OCI-LY1 (cell line): Measurements from ENCODE around the gene CCL11.

Experiments used
- EZH2 ChIP-seq: fragments of 200-600 bp; sonication (generic), shearing (Covaris generic); IDR thresholded peaks from 2 replicates; pipeline ENCODE4 v1.8.0; 2017; ENCODE audit warnings: borderline replicate concordance, mixed run types, mild to moderate bottlenecking, antibody characterized with exemption, low read length, moderate library complexity, mixed read lengths
- TF ChIP-seq, protein P1 (sequence below): fragments of 200-600 bp; sonication (generic), shearing (Covaris generic); IDR thresholded peaks from 2 replicates; pipeline ENCODE4 v1.5.1; 2017; ENCODE audit warnings: mild to moderate bottlenecking, antibody characterized with exemption, low read length, moderate library complexity, mixed read lengths

DNA sequence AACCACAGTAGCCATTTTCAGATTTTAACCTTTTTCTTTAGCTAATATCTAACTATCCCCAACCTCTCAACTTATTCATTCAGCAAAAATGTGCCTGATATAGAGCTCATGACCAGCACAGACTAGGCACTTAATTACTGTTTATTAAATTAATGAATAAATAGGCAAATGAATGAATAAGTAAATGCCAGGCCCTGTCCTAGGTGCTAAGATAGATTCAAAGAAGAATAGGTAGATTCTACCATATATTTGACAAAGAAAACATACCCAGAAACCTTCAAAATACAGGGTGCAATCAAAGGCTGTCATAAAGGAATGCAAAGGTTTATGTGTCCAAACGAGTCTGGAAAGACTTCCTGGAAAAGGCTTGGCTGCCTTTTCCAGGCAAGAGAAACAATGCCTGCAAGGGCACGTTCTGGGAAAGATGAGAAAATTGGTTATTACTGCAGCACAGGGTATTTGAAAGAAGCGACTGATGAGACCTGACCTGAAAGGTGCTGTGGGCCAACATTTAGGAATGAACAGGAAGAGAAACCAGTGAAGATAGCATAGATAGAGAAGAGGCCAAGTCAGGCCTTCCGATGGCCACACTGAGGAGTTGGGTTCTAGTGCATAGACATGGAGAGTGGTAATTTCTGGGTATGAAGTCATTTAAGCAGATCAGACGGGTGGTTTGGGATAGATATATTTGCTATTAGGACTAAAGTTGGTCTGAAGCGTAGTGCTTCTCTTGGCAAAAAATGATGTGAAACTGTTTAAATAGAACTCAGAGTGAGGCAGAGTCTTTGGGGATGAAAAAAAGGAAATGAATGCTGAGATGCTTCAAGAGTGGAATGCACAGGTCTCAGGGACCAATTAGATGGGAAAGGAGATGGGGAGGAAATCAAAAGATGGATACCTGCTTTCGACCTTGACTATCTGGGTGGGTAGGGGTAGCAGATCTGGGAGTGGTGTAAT lies 41.9 kb upstream of the CCL11 start:
- TF ChIP-seq, protein P1, sequence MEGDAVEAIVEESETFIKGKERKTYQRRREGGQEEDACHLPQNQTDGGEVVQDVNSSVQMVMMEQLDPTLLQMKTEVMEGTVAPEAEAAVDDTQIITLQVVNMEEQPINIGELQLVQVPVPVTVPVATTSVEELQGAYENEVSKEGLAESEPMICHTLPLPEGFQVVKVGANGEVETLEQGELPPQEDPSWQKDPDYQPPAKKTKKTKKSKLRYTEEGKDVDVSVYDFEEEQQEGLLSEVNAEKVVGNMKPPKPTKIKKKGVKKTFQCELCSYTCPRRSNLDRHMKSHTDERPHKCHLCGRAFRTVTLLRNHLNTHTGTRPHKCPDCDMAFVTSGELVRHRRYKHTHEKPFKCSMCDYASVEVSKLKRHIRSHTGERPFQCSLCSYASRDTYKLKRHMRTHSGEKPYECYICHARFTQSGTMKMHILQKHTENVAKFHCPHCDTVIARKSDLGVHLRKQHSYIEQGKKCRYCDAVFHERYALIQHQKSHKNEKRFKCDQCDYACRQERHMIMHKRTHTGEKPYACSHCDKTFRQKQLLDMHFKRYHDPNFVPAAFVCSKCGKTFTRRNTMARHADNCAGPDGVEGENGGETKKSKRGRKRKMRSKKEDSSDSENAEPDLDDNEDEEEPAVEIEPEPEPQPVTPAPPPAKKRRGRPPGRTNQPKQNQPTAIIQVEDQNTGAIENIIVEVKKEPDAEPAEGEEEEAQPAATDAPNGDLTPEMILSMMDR = no peak
- TF ChIP-seq EZH2 = no peak
